Keratinocyte (primary cell): ENCODE results near the gene NFIC.

Source experiments
- CTCF ChIP-seq, 3 experiments: IDR thresholded peaks in 1 of 3; conservative IDR thresholded peaks in 1 of 3; optimal IDR thresholded peaks in 1 of 3; 2 replicates in 2 of 3; 3 replicates in 1 of 3; pipeline versions ENCODE3 to v1.5.1; 2011; ENCODE audit warnings: low read length in 3 of 3, mild to moderate bottlenecking in 3 of 3, moderate library complexity in 2 of 3, control low read depth in 1 of 3, inconsistent platforms in 1 of 3; ENCODE audit not compliant: insufficient read depth in 2 of 3; ENCODE audit errors: extremely low read depth in 1 of 3
- EZH2 ChIP-seq: IDR thresholded peaks from one replicate; pipeline ENCODE4 v1.6.1; 2012; ENCODE audit warnings: inconsistent platforms, mild to moderate bottlenecking, low read length, moderate library complexity

GRCh38 chr19:3496392-3497273 is 130.2 kb downstream of the NFIC start:
- TF ChIP-seq CTCF (optimal IDR thresholded peaks at IDR 0.05 in 1 of 3, IDR thresholded peaks at IDR 0.05 in 1 of 3, conservative IDR thresholded peaks at IDR 0.05 in 1 of 3; ENCODE audit: extremely low read depth in 1 of 3, insufficient read depth in 2 of 3, low read length in 3 of 3): no peak
- TF ChIP-seq EZH2: no peak
